Smooth muscle cell (in vitro differentiated cells): ENCODE measurements around the gene GPRIN2. TPM values are rescaled to one million over a fixed set of nuclear protein-coding genes. Genes with fewer than 3 reads are reported as not detected.
"Not testable (repeated sequence)": the region's sequence is repeated elsewhere in the genome, so short reads cannot be mapped to it uniquely, and the experiment has no call there.

Source experiments
- DNase-seq: peaks from one replicate; lab custom pipeline; 2025; ENCODE audit not compliant: unreplicated experiment; lab: John Stamatoyannopoulos, UW
- H2AFZ ChIP-seq: fragments of 200-600 bp; sonication (generic); 2 replicates; pipeline ENCODE4 v1.6.0; 2016; ENCODE audit warnings: antibody characterized with exemption, low read depth, mild to moderate bottlenecking
- H3F3A ChIP-seq: fragments of 200-600 bp; sonication (generic); 2 replicates; pipeline ENCODE4 v1.6.0; 2017; ENCODE audit warnings: antibody characterized with exemption, low read depth
- H3K27ac ChIP-seq: fragments of 200-600 bp; sonication (generic); 2 replicates; pipeline ENCODE4 v1.5.1; 2016; ENCODE audit warnings: low read depth, mild to moderate bottlenecking
- H3K27me3 ChIP-seq: fragments of 200-600 bp; sonication (generic); 2 replicates; pipeline ENCODE4 v1.6.1; 2016; ENCODE audit warnings: low read depth, mild to moderate bottlenecking
- H3K36me3 ChIP-seq: fragments of 200-600 bp; sonication (generic); 2 replicates; pipeline ENCODE4 v1.5.1; 2016; ENCODE audit warnings: low read depth
- H3K4me1 ChIP-seq: fragments of 200-600 bp; sonication (generic); 2 replicates; pipeline ENCODE4 v1.5.1; 2016; ENCODE audit warnings: low read depth
- H3K4me2 ChIP-seq: fragments of 200-600 bp; sonication (generic); 2 replicates; pipeline ENCODE4 v1.6.0; 2016; ENCODE audit warnings: mild to moderate bottlenecking
- H3K4me3 ChIP-seq: fragments of 200-600 bp; sonication (generic); 2 replicates; pipeline ENCODE4 v1.5.1; 2016; ENCODE audit warnings: mild to moderate bottlenecking
- H3K79me2 ChIP-seq: fragments of 200-600 bp; sonication (generic); 2 replicates; pipeline ENCODE4 v1.6.0; 2016; ENCODE audit warnings: low read depth, mild to moderate bottlenecking
- H3K9ac ChIP-seq: fragments of 200-600 bp; sonication (generic); 2 replicates; pipeline ENCODE4 v1.6.0; 2016; ENCODE audit warnings: low read depth
- H3K9me3 ChIP-seq: fragments of 200-600 bp; sonication (generic); replicated peaks from 2 replicates; pipeline ENCODE4 v1.5.1; 2016; ENCODE audit warnings: low read depth
- H4K20me1 ChIP-seq: fragments of 200-600 bp; sonication (generic); 2 replicates; pipeline ENCODE4 v1.6.0; 2016; ENCODE audit warnings: low read depth
- WGBS: methylation state at CpG from one replicate; pipeline ENCODE4 v1.1.7; 2016; ENCODE audit warnings: low lambda C conversion rate; 5-methylcytosine and 5-hydroxymethylcytosine counted together
- polyA plus RNA-seq: library from polyadenylated mRNA; unstranded; fragments of >200 nt; fragmentation: Nextera tagmentation; extraction: Ambion mirVana; gene quantifications from 2 replicates; pipeline ENCODE4 v1.2.1, GENCODE V29; 2016
- total RNA-seq: library from RNA; depleted of rRNA; stranded (reverse); fragments of >200 nt; gene quantifications from 2 replicates; pipeline ENCODE4 v1.2.3, GENCODE V29; 2014
- TF ChIP-seq, protein P1 (sequence below): fragments of 200-600 bp; sonication (generic); IDR thresholded peaks from 2 replicates; pipeline ENCODE4 v1.5.1; 2017; ENCODE audit warnings: borderline replicate concordance, mild to moderate bottlenecking, antibody characterized with exemption; ENCODE audit not compliant: insufficient read depth, poor library complexity, severe bottlenecking

Gene GPRIN2
- total and polyA plus RNA-seq, 2 experiments from 2014 or later, result 0.54 TPM; not detected in 1

DNA sequence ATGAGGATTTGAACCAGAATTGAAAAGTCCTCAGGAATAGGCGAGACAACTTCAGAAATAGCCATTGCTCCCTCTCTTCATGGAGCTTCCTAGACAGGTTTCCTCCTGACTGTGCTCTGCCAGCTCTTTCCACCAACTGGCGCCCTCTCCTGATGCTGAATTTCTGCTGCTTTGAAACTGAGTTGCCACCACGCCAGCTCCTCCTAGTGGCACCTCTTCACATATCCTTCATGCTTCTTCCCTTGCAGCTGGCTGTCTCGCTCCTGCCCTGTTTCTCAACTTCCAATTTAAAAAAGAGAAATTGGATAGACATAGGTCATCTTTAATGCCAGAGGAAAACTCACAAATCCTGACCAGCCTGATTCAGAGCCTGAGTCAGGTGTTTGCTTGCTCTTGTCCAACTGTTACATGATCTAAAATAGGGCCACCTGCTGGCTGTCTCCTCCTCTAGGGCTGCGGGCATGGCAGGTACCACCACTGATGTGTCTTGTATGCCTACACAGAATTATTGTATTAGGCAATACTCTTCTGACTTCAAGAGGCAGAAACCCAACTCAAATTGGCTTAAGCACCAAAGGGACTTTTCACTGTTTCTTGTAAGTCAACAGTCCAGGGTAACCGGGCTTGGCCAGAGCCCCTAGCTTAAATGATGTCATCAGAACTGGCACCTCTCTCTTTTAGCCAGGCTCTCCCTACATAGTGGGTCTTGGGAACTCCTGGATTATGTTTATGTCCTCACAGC is 9.3 kb upstream of the GPRIN2 start:
- not testable (repeated sequence) for H2AFZ ChIP-seq, H3K4me2 ChIP-seq, H3K9ac ChIP-seq, DNase-seq, H3F3A ChIP-seq, H4K20me1 ChIP-seq, H3K9me3 ChIP-seq, H3K27me3 ChIP-seq, H3K27ac ChIP-seq, H3K36me3 ChIP-seq, H3K4me1 ChIP-seq, H3K79me2 ChIP-seq, H3K4me3 ChIP-seq
- 22% methylated on average over 4 of the region's 6 CpGs for whole genome bisulfite sequencing
- TF ChIP-seq, protein P1, sequence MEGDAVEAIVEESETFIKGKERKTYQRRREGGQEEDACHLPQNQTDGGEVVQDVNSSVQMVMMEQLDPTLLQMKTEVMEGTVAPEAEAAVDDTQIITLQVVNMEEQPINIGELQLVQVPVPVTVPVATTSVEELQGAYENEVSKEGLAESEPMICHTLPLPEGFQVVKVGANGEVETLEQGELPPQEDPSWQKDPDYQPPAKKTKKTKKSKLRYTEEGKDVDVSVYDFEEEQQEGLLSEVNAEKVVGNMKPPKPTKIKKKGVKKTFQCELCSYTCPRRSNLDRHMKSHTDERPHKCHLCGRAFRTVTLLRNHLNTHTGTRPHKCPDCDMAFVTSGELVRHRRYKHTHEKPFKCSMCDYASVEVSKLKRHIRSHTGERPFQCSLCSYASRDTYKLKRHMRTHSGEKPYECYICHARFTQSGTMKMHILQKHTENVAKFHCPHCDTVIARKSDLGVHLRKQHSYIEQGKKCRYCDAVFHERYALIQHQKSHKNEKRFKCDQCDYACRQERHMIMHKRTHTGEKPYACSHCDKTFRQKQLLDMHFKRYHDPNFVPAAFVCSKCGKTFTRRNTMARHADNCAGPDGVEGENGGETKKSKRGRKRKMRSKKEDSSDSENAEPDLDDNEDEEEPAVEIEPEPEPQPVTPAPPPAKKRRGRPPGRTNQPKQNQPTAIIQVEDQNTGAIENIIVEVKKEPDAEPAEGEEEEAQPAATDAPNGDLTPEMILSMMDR, result peak; percentile 68

- Histone ChIP-seq H4K20me1 (no peaks in the 10 kb centered on the region), H3K4me2 (no peak overlapping the region), H3K36me3 (no peaks in the 10 kb centered on the region), H3K27ac (no peak overlapping the region), H3K27me3 (peaks cover 54% of the 10 kb centered on the region), H3F3A (no peaks in the 10 kb centered on the region), H2AFZ (no peak overlapping the region), H3K4me3 (no peak overlapping the region), H3K79me2 (no peaks in the 10 kb centered on the region), H3K9me3 (no peaks in the 10 kb centered on the region), H3K4me1 (peaks cover 1% of the 10 kb centered on the region), H3K9ac (no peak overlapping the region)
- WGBS, result 73% methylated on average over 1 of the region's 1 CpG
- TF ChIP-seq, protein P1, result no peak
- no peak for DNase-seq
Measured at GRCh38 chr10:46560952-46561351, 4.5 kb upstream of the GPRIN2 start.

DNA sequence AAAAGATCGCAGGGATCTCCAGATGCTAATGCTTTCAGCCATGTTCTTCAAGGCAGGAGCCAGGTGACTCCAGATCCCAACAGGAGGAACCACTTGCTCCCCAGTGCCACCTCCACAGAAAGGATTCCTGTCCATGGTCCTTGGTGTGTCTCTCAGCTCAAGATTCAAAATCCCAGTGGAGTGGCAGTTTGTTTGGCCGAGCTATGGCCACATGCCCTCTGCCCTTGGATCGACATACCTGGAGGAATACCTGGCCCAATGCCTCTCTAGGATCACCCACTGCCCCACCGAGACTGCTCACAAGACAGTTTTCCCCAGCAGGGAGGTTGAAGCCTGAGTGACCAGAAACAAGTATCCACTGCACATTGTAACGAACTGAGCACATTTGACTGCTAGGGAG is 3.9 kb upstream of the GPRIN2 start:
- Histone ChIP-seq H3K79me2 (no peaks in the 10 kb centered on the region), H3K4me3 (no peak overlapping the region), H3K27ac (no peak overlapping the region), H4K20me1 (no peaks in the 10 kb centered on the region), H3K9me3 (no peaks in the 10 kb centered on the region), H3K27me3 (peaks cover 60% of the 10 kb centered on the region), H2AFZ (no peak overlapping the region), H3K36me3 (no peaks in the 10 kb centered on the region), H3F3A (no peaks in the 10 kb centered on the region), H3K9ac (no peak overlapping the region), H3K4me1 (peaks cover 7% of the 10 kb centered on the region), H3K4me2 (no peak overlapping the region)
- WGBS, result 75% methylated on average over 5 of the region's 5 CpGs
- DNase-seq, result no peak
- TF ChIP-seq, protein P1, result no peak

- Histone ChIP-seq H3K9ac (no peak overlapping the region), H3K79me2 (no peaks in the 10 kb centered on the region), H3K4me1 (peaks cover 8% of the 10 kb centered on the region), H3K27me3 (peaks cover 71% of the 10 kb centered on the region), H4K20me1 (no peaks in the 10 kb centered on the region), H3K27ac (no peak overlapping the region), H2AFZ (no peak overlapping the region), H3F3A (no peaks in the 10 kb centered on the region), H3K4me3 (no peak overlapping the region), H3K4me2 (no peak overlapping the region), H3K36me3 (no peaks in the 10 kb centered on the region), H3K9me3 (no peaks in the 10 kb centered on the region)
- WGBS, result 93% methylated on average over 5 of the region's 5 CpGs
- TF ChIP-seq, protein P1, result no peak
- no peak for DNase-seq
Measured at GRCh38 chr10:46559231-46559671, 2.8 kb upstream of the GPRIN2 start.
